ENCODE measurements around the gene IGFBP2. TPM values are rescaled to one million over a fixed set of nuclear protein-coding genes. Genes with fewer than 3 reads are reported as not detected.

The IGFBP2 gene
- total RNA-seq, 2 donors from 2014 or later = 129 to 170 TPM

DNA sequence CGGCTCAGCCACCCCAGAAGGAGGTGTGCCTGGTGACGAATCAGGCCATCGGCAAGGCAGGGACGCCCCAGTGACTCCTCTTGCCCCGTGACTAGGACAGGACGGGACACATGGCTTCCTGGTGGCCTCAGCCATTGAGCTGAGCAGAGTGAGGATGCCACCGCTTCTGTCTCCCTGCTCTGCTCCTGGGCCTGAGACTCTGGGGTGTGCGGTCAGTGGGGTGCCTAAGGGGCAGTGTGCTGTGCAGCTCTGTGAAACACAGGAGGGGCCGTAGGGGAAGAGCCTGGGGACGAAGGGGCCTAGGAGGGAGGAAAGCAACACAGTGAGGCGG lies 37.8 kb downstream of the IGFBP2 start:
- H3K4me3 ChIP-seq = no peak overlapping the region
- H3K27ac ChIP-seq = no peak overlapping the region
- intact Hi-C loops (cut with DNase I) = no loop called here
- ATAC-seq (no peak), DNase-seq (no peak)
- no peaks in the 10 kb centered on the region for H3K36me3 ChIP-seq (replicated peaks in 1 of 2; ENCODE audit: insufficient read depth in 1 of 2, low read depth in 2 of 2)
- H3K27me3 ChIP-seq = no peaks in the 10 kb centered on the region
- WGBS, 2 donors = 92 to 95% methylated on average over 10 to 11 of the region's 11 CpGs
- TF ChIP-seq CTCF (IDR thresholded peaks at IDR 0.05) (no peak), POLR2A (IDR thresholded peaks at IDR 0.05) (no peak)
- peaks cover 5% of the 10 kb centered on the region for H3K4me1 ChIP-seq
- no peaks in the 10 kb centered on the region for H3K9me3 ChIP-seq

- 82 to 86% methylated on average over 12 of the region's 12 CpGs for WGBS, 2 donors
- Histone ChIP-seq H3K4me1 (no peaks in the 10 kb centered on the region), H3K27me3 (no peaks in the 10 kb centered on the region), H3K4me3 (no peak overlapping the region), H3K36me3 (replicated peaks in 1 of 2; ENCODE audit: insufficient read depth in 1 of 2, low read depth in 2 of 2) (no peaks in the 10 kb centered on the region), H3K27ac (no peak overlapping the region), H3K9me3 (no peaks in the 10 kb centered on the region)
- DNase-seq = no peak
- TF ChIP-seq CTCF (IDR thresholded peaks at IDR 0.05) (no peak), POLR2A (IDR thresholded peaks at IDR 0.05) (no peak)
- intact Hi-C loops (cut with DNase I) = no loop called here
- no peak for ATAC-seq
Measured at GRCh38 chr2:216671791-216672343, 38.6 kb downstream of the IGFBP2 start.

DNA sequence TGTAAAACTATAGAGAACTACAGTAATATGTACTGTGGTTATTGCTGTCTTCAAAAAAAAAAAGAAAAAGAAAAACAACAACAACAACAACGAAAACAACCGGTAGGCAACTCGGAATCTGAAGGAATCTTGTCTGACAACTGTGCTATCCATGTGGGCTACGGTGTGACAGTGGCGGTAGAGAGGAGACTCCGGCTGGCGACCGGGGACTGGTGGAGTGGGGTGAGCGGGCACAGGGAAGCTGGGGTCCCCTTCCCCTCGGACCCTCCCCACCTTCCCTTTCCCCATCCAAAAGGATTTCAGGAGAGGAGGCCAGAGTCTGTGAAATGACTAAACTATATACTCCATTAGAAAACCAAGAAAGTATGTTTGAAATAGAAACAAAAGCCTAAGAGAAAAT lies 39.2 kb downstream of the IGFBP2 start:
- 78 to 85% methylated on average over 10 of the region's 10 CpGs for WGBS, 2 donors
- no peaks in the 10 kb centered on the region for H3K4me1 ChIP-seq
- TF ChIP-seq CTCF (IDR thresholded peaks at IDR 0.05) (no peak), POLR2A (IDR thresholded peaks at IDR 0.05) (no peak)
- ATAC-seq (no peak), DNase-seq (no peak)
- no peaks in the 10 kb centered on the region for H3K9me3 ChIP-seq
- no peaks in the 10 kb centered on the region for H3K36me3 ChIP-seq (replicated peaks in 1 of 2; ENCODE audit: insufficient read depth in 1 of 2, low read depth in 2 of 2)
- H3K27ac ChIP-seq = no peak overlapping the region
- H3K27me3 ChIP-seq = no peaks in the 10 kb centered on the region
- no peak overlapping the region for H3K4me3 ChIP-seq
- intact Hi-C loops (cut with DNase I) = no loop called here

DNA sequence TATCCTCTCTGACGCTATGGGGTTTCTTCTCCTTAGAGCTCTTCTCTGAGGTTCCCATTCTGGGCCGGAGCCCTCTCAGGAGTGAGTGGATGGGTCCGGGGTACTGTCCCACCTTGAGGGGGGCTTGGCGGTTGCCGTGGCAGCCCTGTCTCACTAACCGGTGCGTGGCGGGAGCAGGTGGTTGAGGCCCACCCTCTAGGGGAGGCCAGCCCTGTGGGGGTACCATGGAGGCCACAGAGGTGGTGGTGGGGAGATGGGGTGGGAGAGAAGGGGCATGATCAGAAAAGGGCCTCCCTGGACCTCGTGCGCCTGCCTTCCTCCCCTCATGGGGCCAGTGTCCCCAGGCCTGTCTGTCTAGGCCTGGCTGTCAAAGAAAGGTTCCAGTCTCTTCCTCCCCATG lies 39.8 kb downstream of the IGFBP2 start:
- Histone ChIP-seq H3K27me3 (no peaks in the 10 kb centered on the region), H3K4me1 (no peaks in the 10 kb centered on the region), H3K4me3 (no peak overlapping the region), H3K27ac (no peak overlapping the region), H3K9me3 (no peaks in the 10 kb centered on the region), H3K36me3 (replicated peaks in 1 of 2; ENCODE audit: insufficient read depth in 1 of 2, low read depth in 2 of 2) (no peaks in the 10 kb centered on the region)
- 95 to 98% methylated on average over 7 to 10 of the region's 10 CpGs for WGBS, 2 donors
- TF ChIP-seq POLR2A (IDR thresholded peaks at IDR 0.05) (no peak), CTCF (IDR thresholded peaks at IDR 0.05) (no peak)
- ATAC-seq (no peak), DNase-seq (no peak)
- intact Hi-C loops (cut with DNase I) = no loop called here

GRCh38 chr2:216673609-216674008 lies 40.4 kb downstream of the IGFBP2 start:
- Histone ChIP-seq H3K4me1 (no peaks in the 10 kb centered on the region), H3K36me3 (replicated peaks in 1 of 2; ENCODE audit: insufficient read depth in 1 of 2, low read depth in 2 of 2) (no peaks in the 10 kb centered on the region), H3K9me3 (no peaks in the 10 kb centered on the region), H3K27me3 (no peaks in the 10 kb centered on the region), H3K27ac (no peak overlapping the region), H3K4me3 (no peak overlapping the region)
- intact Hi-C loops (cut with DNase I) = no loop called here
- 74 to 87% methylated on average over 7 to 9 of the region's 9 CpGs for WGBS, 2 donors
- TF ChIP-seq POLR2A (IDR thresholded peaks at IDR 0.05) (no peak), CTCF (IDR thresholded peaks at IDR 0.05) (no peak)
- ATAC-seq (no peak), DNase-seq (no peak)

All from body of pancreas (tissue), 4 donors.